A673 (cell line): Measurements from ENCODE around the gene SLC22A7. TPM values are rescaled to one million over a fixed set of nuclear protein-coding genes. Genes with fewer than 3 reads are reported as not detected.

Source experiments
- BruUV-seq: library from RNA; stranded (reverse); fragments of 400-500 nt; replicated peaks from 2 replicates; lab custom pipeline; 2021; lab: Mats Ljungman, UMichigan
- CTCF ChIA-PET: fragments of 300-600 bp; sonication (Branson Sonifier 250); formaldehyde crosslinking; loops from one replicate; lab custom pipeline; 2022; ENCODE audit warnings: antibody characterized with exemption; lab: Charles Lee
- POLR2A ChIA-PET: fragments of 300-600 bp; sonication (Branson Sonifier 250); formaldehyde crosslinking; loops from one replicate; lab custom pipeline; 2022; ENCODE audit warnings: antibody characterized with exemption; ENCODE audit not compliant: low non-redundant PET; lab: Charles Lee
- DNase-seq: peaks from one replicate; pipeline ENCODE4 v3.0.0-alpha.2; 2015; ENCODE audit warnings: low spot score
- H3K27ac ChIP-seq: fragments of 200-600 bp; sonication (generic); 2 replicates; pipeline ENCODE4 v1.5.1; 2016; ENCODE audit warnings: mixed run types, low read depth, mild to moderate bottlenecking, mixed read lengths, antibody characterized with exemption, low read length; ENCODE audit not compliant: poor library complexity, severe bottlenecking
- H3K27me3 ChIP-seq: fragments of 200-600 bp; sonication (generic); replicated peaks from 2 replicates; pipeline ENCODE4 v1.6.1; 2017; ENCODE audit warnings: mixed run types, low read depth, mild to moderate bottlenecking, mixed read lengths, antibody characterized with exemption, low read length; ENCODE audit not compliant: insufficient read depth, poor library complexity
- H3K36me3 ChIP-seq: fragments of 200-600 bp; sonication (generic); 2 replicates; pipeline ENCODE4 v1.6.1; 2016; ENCODE audit warnings: mixed run types, mild to moderate bottlenecking, mixed read lengths, antibody characterized with exemption, low read length; ENCODE audit not compliant: insufficient read depth, poor library complexity, severe bottlenecking
- H3K4me1 ChIP-seq: fragments of 200-600 bp; sonication (generic); 2 replicates; pipeline ENCODE4 v1.6.1; 2017; ENCODE audit warnings: mixed run types, mild to moderate bottlenecking, mixed read lengths, antibody characterized with exemption, low read length; ENCODE audit not compliant: insufficient read depth, poor library complexity, severe bottlenecking
- H3K4me3 ChIP-seq: fragments of 200-600 bp; sonication (generic); 2 replicates; pipeline ENCODE4 v1.5.1; 2016; ENCODE audit warnings: low read depth, mixed run types, mild to moderate bottlenecking, mixed read lengths, low read length; ENCODE audit not compliant: poor library complexity, severe bottlenecking
- H3K9me3 ChIP-seq: fragments of 200-600 bp; sonication (generic); 2 replicates; pipeline ENCODE4 v1.6.1; 2016; ENCODE audit warnings: mixed run types, low read depth, mild to moderate bottlenecking, mixed read lengths, antibody characterized with exemption, low read length; ENCODE audit not compliant: poor library complexity, severe bottlenecking
- EZH2 ChIP-seq: fragments of 200-600 bp; sonication (generic); IDR thresholded peaks from 2 replicates; pipeline ENCODE4 v1.6.1; 2017; ENCODE audit warnings: borderline replicate concordance, low read depth, mild to moderate bottlenecking, mixed read lengths, antibody characterized with exemption, low read length; ENCODE audit not compliant: poor library complexity, severe bottlenecking
- intact Hi-C: fragments of 100-400 bp; cut with micrococcal nuclease; formaldehyde crosslinking; loops from one replicate; pipeline ENCODE4 v1.10.0; 2022; ENCODE audit not compliant: unreplicated experiment
- total RNA-seq: library from RNA; stranded (reverse); gene quantifications from 2 replicates; pipeline ENCODE4 v1.2.3, GENCODE V29; 2021
- TF ChIP-seq, protein P1 (sequence below): fragments of 300-800, 200-600 bp; sonication (generic); conservative IDR thresholded peaks from 2 replicates; pipeline ENCODE4 v1.5.1; 2017; ENCODE audit warnings: low read depth, mild to moderate bottlenecking, antibody characterized with exemption, low read length, moderate library complexity, mixed read lengths

The SLC22A7 gene
- total RNA-seq, 1 experiment from 2014 or later: not detected

DNA sequence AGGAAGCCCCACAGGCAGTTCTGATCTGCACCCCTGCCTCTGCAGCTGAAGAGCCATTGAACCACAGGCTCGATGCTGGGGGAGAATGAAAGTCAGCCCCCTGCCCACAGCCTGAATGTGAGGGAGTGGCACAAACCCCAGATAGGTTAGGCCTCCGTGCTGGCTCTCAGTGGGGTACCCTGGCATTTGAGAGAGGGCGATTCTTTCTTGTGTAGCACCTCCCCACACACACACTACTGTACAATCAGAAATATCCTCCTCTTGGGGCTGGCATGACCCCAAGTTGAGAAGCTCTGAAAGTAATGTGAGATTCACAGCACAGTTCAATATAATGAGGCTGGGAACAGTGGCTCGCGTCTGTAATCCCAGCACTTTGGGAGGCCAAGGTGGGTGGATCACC lies 36.9 kb upstream of the SLC22A7 start:
- BruUV-seq: no TSS peak
- intact Hi-C loops: loop anchor here (5.0 to 10.0 kb wide), 2 partner anchors 71 to 244 kb away; no protein-coding TSS in a partner anchor
- Histone ChIP-seq H3K4me1 (no peaks in the 10 kb centered on the region), H3K27me3 (no peaks in the 10 kb centered on the region), H3K9me3 (no peaks in the 10 kb centered on the region), H3K36me3 (no peaks in the 10 kb centered on the region), H3K4me3 (no peak overlapping the region), H3K27ac (no peak overlapping the region)
- POLR2A ChIA-PET: no interaction called here
- TF ChIP-seq EZH2: no peak
- TF ChIP-seq, protein P1, sequence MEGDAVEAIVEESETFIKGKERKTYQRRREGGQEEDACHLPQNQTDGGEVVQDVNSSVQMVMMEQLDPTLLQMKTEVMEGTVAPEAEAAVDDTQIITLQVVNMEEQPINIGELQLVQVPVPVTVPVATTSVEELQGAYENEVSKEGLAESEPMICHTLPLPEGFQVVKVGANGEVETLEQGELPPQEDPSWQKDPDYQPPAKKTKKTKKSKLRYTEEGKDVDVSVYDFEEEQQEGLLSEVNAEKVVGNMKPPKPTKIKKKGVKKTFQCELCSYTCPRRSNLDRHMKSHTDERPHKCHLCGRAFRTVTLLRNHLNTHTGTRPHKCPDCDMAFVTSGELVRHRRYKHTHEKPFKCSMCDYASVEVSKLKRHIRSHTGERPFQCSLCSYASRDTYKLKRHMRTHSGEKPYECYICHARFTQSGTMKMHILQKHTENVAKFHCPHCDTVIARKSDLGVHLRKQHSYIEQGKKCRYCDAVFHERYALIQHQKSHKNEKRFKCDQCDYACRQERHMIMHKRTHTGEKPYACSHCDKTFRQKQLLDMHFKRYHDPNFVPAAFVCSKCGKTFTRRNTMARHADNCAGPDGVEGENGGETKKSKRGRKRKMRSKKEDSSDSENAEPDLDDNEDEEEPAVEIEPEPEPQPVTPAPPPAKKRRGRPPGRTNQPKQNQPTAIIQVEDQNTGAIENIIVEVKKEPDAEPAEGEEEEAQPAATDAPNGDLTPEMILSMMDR: no peak
- CTCF ChIA-PET: no interaction called here
- DNase-seq: no peak

DNA sequence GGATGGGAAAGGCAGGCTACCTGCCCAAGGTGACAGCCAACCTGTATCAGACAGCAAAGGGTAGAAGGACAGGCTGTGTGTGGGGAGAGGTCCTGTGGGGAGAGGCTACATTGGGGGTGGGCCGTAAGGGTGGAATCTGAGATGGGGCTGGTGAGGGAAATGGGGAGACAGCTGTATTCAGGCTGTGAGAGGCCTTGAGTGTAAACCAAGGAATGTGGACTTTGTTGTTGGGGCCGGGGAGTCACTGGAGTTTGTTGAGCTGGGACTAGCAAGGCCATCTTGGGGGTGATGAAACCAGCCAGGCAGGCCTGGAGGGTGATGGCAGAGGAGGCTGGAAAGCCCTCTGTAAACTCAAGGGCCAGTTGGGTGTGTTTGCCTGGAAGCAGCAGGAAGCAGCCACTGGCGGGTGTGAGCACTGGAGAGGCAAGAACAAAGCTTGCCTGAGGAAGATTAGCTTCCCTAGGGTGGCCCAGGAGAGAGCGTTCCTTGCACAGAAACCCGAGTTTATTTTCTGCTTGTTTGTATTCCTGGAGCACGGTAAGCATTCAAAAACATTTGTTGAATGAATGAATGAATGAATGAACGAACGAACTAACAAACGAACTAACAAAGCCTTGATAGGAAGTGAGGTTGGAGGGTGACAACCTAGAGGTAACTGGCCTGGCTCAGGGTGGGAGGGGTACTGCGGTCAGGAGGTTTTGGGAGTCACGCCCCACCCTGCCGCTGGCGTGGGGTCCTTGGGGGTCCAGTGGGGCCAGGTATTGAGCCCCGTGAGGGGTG lies 35.9 kb upstream of the SLC22A7 start:
- TF ChIP-seq, protein P1: no peak
- no peak for TF ChIP-seq EZH2
- no peak overlapping the region for H3K4me3 ChIP-seq
- no peak overlapping the region for H3K27ac ChIP-seq
- intact Hi-C loops: loop anchor here (5.0 to 10.0 kb wide), 2 partner anchors 70 to 243 kb away; no protein-coding TSS in a partner anchor
- no peaks in the 10 kb centered on the region for H3K4me1 ChIP-seq
- no peaks in the 10 kb centered on the region for H3K36me3 ChIP-seq
- POLR2A ChIA-PET: no interaction called here
- no TSS peak for BruUV-seq
- no peak for DNase-seq
- CTCF ChIA-PET: interaction anchor here (1.7 kb wide), 1 partner anchor 72 kb away, joined by 6 read pairs; no protein-coding TSS in a partner anchor
- H3K27me3 ChIP-seq: no peaks in the 10 kb centered on the region
- H3K9me3 ChIP-seq: no peaks in the 10 kb centered on the region

- H3K4me3 ChIP-seq: no peak overlapping the region
- no peak for TF ChIP-seq EZH2
- TF ChIP-seq, protein P1: no peak
- ChIA-PET CTCF (interaction anchor here (1.7 kb wide), 1 partner anchor 72 kb away, joined by 6 read pairs; no protein-coding TSS in a partner anchor), POLR2A (no interaction called here)
- no peak for DNase-seq
- H3K4me1 ChIP-seq: no peaks in the 10 kb centered on the region
- no peaks in the 10 kb centered on the region for H3K36me3 ChIP-seq
- intact Hi-C loops: loop anchor here (5.0 to 10.0 kb wide), 2 partner anchors 69 to 242 kb away; no protein-coding TSS in a partner anchor
- H3K27me3 ChIP-seq: no peaks in the 10 kb centered on the region
- no TSS peak for BruUV-seq
- H3K9me3 ChIP-seq: no peaks in the 10 kb centered on the region
- no peak overlapping the region for H3K27ac ChIP-seq
Observed at GRCh38 chr6:43262780-43263313, 35.2 kb upstream of the SLC22A7 start.
